NCI-H1105 treated with DMSO at 0.1 percent for 48 hours (cell line): ENCODE results near the gene CST9L.

ENCODE experiments used
- DNase-seq: peaks from one replicate; lab custom pipeline; 2025; lab: John Stamatoyannopoulos, UW

CST9L gene

GRCh38 chr20:23546435-23547144, 21.7 kb downstream of the CST9L start:
- DNase-seq, result no peak

DNA sequence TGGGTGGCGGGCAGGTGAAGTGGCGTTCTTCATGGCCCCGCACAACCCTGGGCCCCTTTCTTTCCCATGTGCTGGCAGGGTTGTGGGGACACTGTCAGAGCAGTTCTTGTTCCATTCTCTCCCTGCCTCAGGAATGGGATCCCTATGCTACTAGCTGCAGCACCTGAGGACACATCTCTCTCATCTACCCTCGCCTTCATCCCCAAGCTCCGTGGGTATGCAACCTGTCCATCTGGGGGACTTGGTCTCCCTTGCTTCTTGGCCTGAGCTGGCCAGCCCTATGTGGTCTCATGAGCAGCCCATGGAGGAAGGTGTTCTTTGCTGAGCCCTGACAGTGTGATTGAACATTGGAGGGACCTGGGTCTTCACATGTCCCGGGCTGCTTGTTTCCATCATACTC, 24.2 kb downstream of the CST9L start:
- no peak for DNase-seq

- no peak for DNase-seq
Measured at GRCh38 chr20:23542801-23543200, 25.5 kb downstream of the CST9L start.

- no peak for DNase-seq
Measured at GRCh38 chr20:23541776-23542175, 26.5 kb downstream of the CST9L start.

GRCh38 chr20:23541330-23541729, 27.0 kb downstream of the CST9L start:
- no peak for DNase-seq

DNA sequence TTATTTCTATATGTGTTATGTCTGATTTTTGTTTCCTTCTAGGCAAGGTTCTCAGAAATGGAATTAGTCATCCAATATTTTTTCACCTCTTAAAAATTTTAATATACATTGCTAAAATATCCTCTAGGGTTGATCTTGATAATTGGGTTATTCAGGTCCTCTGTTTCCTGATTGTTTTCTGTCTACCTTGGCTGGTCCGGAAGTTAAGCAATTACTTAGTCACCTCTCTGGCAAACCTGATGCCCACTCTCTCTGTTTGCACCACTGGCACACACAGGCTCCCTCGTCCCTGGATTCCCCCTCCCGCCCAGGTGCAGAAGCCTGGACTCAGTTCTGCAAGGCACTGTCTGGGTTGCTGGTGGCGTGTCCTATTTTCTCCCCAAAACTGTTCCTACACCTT, 27.7 kb downstream of the CST9L start:
- no peak for DNase-seq

GRCh38 chr20:23537030-23537429, 31.3 kb downstream of the CST9L start:
- no peak for DNase-seq

- DNase-seq, result no peak
Measured at GRCh38 chr20:23536328-23536974, 31.8 kb downstream of the CST9L start.

DNA sequence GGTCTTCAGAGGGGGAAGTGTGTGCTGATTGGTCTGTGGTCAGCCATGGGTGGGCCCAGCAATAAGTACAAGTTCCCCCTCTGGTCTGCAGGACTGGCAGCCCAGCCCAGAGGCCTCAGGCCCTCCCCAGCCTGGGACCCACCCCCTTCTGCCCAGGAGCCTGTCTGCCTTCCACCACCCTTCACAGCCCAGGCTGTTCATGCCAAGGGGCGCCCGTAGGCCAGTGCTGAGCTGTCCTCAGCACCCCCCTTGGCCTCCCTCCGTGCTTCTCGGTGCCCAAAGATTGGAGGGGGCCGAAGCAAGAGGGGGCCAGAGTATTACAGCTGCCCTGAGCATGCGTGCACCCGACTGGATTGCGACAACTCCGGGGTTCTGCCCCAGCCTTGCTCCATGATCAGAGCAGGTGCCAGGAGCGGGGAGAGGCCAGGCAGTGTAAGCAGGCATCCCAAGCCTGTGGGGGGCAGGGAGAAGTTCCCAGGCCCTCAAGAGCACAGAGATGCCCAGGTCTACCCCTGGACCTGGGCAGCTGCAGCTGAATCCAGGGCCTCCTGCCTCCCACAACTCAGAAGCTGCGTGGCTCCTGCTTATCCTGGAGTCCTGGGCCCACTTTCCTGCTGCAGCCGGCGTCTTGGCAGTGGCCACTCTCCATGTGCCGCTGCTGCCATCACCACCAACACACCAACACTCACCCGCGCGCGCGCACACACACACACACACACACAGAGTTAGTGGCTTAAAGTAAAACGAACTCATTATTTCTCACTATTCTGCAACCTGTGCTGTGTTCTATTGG, 33.3 kb downstream of the CST9L start:
- no peak for DNase-seq

GRCh38 chr20:23533161-23533560, 35.1 kb downstream of the CST9L start:
- no peak for DNase-seq

DNA sequence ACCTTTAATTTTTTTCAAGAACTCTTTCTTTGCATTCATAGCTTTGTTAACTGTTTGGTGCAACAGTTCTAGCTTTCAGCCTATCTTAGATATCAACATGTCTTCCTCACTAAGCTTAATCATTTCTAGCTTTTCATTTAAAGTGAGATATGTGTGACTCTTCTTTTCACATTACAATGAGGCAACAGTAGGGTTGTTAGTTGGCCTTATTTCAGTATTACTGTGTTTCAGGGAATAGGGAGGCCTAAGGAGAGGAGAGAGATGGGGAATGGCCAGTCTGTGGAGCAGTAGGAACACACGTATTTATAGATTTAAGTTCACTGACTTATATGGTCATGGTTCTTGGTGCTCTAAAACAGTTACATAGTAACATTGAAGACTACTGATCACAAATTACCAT, 35.8 kb downstream of the CST9L start:
- DNase-seq, result no peak

DNA sequence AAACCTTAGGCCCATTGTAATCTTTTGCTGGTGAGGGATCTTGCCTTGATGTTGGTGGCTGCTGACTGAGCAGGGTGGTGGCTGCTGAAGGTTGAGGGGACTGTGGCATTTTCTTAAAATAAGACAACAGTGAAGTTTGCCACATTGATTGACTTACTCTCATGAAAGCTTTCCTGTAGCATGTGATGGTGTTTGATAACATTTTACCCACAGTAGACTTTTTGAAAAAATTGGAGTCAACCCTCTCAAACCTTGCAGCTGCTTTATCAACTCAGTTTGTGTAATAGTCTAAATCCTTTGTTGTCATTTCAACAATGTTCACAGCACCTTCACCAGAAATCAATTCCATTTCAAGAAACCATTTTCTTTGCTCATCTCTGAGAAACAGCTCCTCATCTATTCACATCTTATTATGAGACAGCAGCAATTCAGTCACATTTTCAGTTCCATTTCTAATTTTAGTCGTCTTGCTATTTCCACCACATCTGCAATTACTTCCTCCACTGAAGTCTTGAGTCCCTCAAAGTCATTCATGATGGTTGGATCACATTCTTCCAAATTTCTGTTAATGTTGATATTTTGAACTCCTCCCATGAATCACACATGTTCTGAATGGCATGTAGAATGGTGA, 37.2 kb downstream of the CST9L start:
- DNase-seq, result no peak

DNA sequence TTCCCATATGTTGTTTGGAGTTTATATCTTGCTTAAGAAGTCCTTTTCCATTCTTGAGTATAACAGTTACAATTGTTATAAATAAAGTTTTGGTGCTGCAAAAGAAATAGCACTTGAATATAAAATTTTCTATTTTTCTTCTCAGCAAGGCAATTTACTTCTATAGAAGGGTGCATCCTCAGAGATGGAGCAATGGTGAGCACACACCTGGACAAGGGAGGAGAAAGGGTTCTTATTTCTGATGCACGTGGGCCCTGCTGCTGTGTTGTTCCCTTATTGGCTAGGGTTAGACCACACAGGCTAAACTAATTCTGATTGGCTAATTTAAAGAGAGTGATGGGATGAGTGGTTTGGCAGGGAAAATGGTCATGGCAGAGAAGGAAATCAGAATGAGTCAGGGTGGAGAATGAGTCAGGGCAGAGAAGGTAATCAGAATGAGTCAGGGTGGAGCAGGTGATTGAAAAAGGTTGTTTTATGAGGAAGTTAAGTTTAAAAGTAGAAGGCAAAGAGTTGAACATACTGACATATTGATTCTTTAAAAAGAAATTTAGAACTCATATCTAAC, 39.3 kb downstream of the CST9L start:
- DNase-seq, result no peak

- DNase-seq, result no peak
Measured at GRCh38 chr20:23526850-23527249, 41.4 kb downstream of the CST9L start.

GRCh38 chr20:23524146-23524545, 44.1 kb downstream of the CST9L start:
- no peak for DNase-seq

DNA sequence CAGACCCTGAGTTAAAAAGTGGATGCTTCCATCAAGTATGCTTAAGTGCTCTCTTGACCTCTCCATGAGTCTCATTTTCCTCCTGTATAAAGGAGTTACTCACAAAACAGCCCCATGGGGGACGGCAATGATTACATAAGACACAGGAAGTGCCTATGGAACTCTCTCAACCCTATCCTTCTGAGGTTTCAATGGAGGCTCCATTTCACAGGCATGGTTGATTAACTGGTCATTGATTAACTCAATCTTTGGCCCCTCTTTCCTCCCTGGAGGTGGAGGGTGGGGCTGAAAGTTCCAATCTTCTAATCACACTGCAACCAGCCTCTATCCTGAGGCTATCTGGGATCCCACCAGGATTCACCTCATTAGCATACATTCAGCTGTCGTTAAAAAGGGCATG, 48.1 kb downstream of the CST9L start:
- no peak for DNase-seq

GRCh38 chr20:23519556-23519955, 48.7 kb downstream of the CST9L start:
- no peak for DNase-seq

DNA sequence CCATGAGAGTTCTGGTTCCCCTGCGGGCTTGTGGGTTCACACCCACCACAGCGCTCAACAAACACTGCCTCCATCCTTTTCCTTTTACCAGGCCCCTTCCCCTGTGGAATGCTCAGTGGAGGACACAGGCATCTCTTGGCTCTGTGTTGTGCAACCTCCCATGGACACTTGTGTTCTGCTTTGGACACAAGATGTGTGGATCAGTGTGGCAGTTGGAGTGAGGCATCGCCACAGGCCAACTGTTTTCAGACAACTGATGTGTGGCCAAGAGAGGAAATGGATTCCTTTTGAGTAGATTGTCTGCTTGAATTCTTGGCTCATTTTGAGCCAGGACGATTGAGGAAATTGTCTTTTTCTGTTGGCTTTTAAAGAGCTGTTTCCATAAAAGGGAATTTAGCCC, 50.6 kb downstream of the CST9L start:
- DNase-seq, result no peak

DNA sequence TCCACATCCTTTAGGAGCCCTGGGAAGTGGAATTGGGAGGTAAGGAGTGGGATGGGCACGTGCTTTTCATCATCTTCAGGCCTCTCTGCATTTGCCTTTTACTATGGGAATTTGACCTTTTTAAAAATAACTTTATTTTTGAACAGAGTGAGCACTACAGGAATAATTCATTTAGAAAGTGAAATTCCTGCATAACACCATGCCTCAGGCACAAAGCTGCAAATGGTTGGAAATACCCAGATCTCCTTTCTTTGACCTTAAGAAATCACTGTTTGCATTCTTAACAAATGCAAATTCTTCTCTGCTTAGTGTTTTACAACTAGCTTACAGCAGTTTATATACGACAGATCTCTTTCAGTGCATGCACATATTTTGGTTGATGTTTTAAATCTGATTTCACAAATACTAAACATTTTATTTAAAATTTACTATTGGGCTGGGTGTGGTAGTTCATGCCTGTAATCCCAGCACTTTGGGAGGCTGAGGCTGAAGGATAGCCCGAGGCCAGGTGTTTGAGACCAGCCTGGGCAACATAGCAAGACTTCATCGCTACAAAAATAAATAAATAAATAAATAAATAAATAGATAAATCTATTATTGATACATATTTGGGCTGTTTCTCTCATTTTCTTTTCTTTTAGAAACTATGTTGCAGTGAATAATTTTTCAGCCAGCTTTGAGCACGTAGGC, 52.9 kb downstream of the CST9L start:
- no peak for DNase-seq

DNA sequence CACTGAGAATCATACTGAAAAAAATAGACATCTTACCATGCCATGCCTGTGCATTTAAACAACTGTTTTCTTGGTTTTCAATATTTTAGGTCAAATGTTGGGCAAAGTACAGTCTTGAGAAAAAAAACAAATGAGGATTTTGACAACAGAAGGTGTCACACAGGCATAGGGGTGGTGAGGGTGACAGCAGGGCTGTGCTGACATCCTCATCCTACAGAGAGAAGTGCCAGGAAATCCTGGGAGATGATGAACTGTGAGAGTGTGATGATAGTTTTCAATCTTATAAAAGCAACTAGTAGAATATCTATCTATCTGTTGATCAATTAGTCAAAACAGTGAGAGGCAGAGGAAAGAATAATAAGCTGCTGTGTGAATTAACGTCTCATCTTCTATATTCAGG, 53.4 kb downstream of the CST9L start:
- no peak for DNase-seq
